Mesenteric fat pad (tissue), 1 donor: ENCODE data around the gene MPHOSPH8. TPM values are rescaled to one million over a fixed set of nuclear protein-coding genes. Genes with fewer than 3 reads are reported as not detected.
"Not testable (repeated sequence)": the region's sequence is repeated elsewhere in the genome, so short reads cannot be mapped to it uniquely, and the experiment has no call there.

Experiments used
- DNase-seq: peaks from one replicate; pipeline ENCODE4 v3.0.0-alpha.2; 2020; ENCODE audit warnings: low spot score
- total RNA-seq: library from RNA; stranded (reverse); fragmentation: NEBNext Ultra II Directional; extraction: Animal tissue kit (Norgen Biotek cat#: 25700); gene quantifications from one replicate; pipeline ENCODE4 v1.2.1, GENCODE V29; 2021
- donor health status: DM: yes; HTN: yes; CAD: no.

The MPHOSPH8 gene
- total RNA-seq, 1 donor from 2014 or later, result 27.4 TPM

- no peak for DNase-seq
These were observed 9.2 kb upstream of the MPHOSPH8 start for GRCh38 chr13:19624265-19624664.

- no peak for DNase-seq
These were observed 462 bp upstream of the MPHOSPH8 start for GRCh38 chr13:19632915-19633478.

GRCh38 chr13:19634256-19634740 is 839 bp downstream of the MPHOSPH8 start:
- no peak for DNase-seq

GRCh38 chr13:19635926-19636325 is 2.5 kb downstream of the MPHOSPH8 start:
- not testable (repeated sequence) for DNase-seq

- DNase-seq, result no peak
These were observed 10.2 kb downstream of the MPHOSPH8 start for GRCh38 chr13:19643652-19644051.

- DNase-seq, result no peak
These were observed 11.5 kb downstream of the MPHOSPH8 start for GRCh38 chr13:19645000-19645399.

GRCh38 chr13:19646063-19646462 is 12.6 kb downstream of the MPHOSPH8 start:
- no peak for DNase-seq

GRCh38 chr13:19650742-19651141 is 17.3 kb downstream of the MPHOSPH8 start:
- no peak for DNase-seq

- no peak for DNase-seq
These were observed 24.6 kb downstream of the MPHOSPH8 start for GRCh38 chr13:19657872-19658591.

- no peak for DNase-seq
These were observed 25.4 kb downstream of the MPHOSPH8 start for GRCh38 chr13:19658831-19659230.

- no peak for DNase-seq
These were observed 27.7 kb downstream of the MPHOSPH8 start for GRCh38 chr13:19661126-19661525.

- no peak for DNase-seq
These were observed 28.1 kb downstream of the MPHOSPH8 start for GRCh38 chr13:19661561-19661960.

GRCh38 chr13:19663416-19663979 is 30.0 kb downstream of the MPHOSPH8 start:
- no peak for DNase-seq

GRCh38 chr13:19664481-19665230 is 31.2 kb downstream of the MPHOSPH8 start:
- no peak for DNase-seq

GRCh38 chr13:19665427-19665859 is 32.0 kb downstream of the MPHOSPH8 start:
- DNase-seq, result no peak

GRCh38 chr13:19668778-19669177 is 35.3 kb downstream of the MPHOSPH8 start:
- DNase-seq, result no peak

GRCh38 chr13:19670147-19670546 is 36.7 kb downstream of the MPHOSPH8 start:
- DNase-seq, result no peak

GRCh38 chr13:19672990-19673389 is 39.5 kb downstream of the MPHOSPH8 start:
- no peak for DNase-seq

- no peak for DNase-seq
These were observed 40.3 kb downstream of the MPHOSPH8 start for GRCh38 chr13:19673473-19674430.

- DNase-seq, result no peak
These were observed 41.4 kb downstream of the MPHOSPH8 start for GRCh38 chr13:19674898-19675297.

- no peak for DNase-seq
These were observed 42.7 kb downstream of the MPHOSPH8 start for GRCh38 chr13:19676168-19676567.
